Nephron (organoid): ENCODE measurements around the gene SDF2.

ENCODE experiments used
- H3K27ac Mint-ChIP-seq, 3 experiments: 2 replicates each; pipeline ENCODE4 v1.8.0; 2020; ENCODE audit warnings: mixed read lengths in 3 of 3, mild to moderate bottlenecking in 2 of 3, moderate library complexity in 1 of 3
- H3K27me3 Mint-ChIP-seq: 2 replicates; pipeline ENCODE4 v1.8.0; 2021; ENCODE audit warnings: low read depth, mild to moderate bottlenecking, moderate library complexity, mixed read lengths
- H3K36me3 Mint-ChIP-seq: 2 replicates; pipeline ENCODE4 v1.8.0; 2020; ENCODE audit warnings: low read depth, mixed read lengths
- H3K4me1 Mint-ChIP-seq: 2 replicates; pipeline ENCODE4 v1.8.0; 2020; ENCODE audit warnings: mixed read lengths
- H3K4me3 Mint-ChIP-seq, 3 experiments: 2 replicates each; pipeline ENCODE4 v1.8.0; 2020; ENCODE audit warnings: mild to moderate bottlenecking in 3 of 3, mixed read lengths in 3 of 3, moderate library complexity in 2 of 3
- H3K9me3 Mint-ChIP-seq: 2 replicates; pipeline ENCODE4 v1.8.0; 2020; ENCODE audit warnings: mixed read lengths
- CTCF ChIP-seq, 3 experiments: fragments of 200-600 bp; sonication (generic); IDR thresholded peaks; one replicate each; pipeline ENCODE4 v1.5.0; 2021; ENCODE audit warnings: antibody characterized with exemption in 3 of 3; ENCODE audit not compliant: unreplicated experiment in 3 of 3

The SDF2 gene

GRCh38 chr17:28702026-28702751, 40.5 kb upstream of the SDF2 start:
- H3K36me3 Mint-ChIP-seq, result peaks cover 55% of the 10 kb centered on the region
- H3K27me3 Mint-ChIP-seq, result no peaks in the 10 kb centered on the region
- no peaks in the 10 kb centered on the region for H3K9me3 Mint-ChIP-seq
- H3K4me1 Mint-ChIP-seq, result peaks cover 1% of the 10 kb centered on the region
- H3K27ac Mint-ChIP-seq, result peak overlapping the region; percentile 10 to 64 (median 42)
- H3K4me3 Mint-ChIP-seq, result no peak overlapping the region
- TF ChIP-seq CTCF (IDR thresholded peaks at IDR 0.05; ENCODE audit: unreplicated experiment in 3 of 3), result no peak

GRCh38 chr17:28700830-28701492, 39.3 kb upstream of the SDF2 start:
- Mint-ChIP-seq H3K27me3 (no peaks in the 10 kb centered on the region), H3K9me3 (no peaks in the 10 kb centered on the region), H3K4me3 (no peak overlapping the region), H3K4me1 (no peaks in the 10 kb centered on the region), H3K36me3 (peaks cover 65% of the 10 kb centered on the region), H3K27ac (no peak overlapping the region)
- TF ChIP-seq CTCF (IDR thresholded peaks at IDR 0.05; ENCODE audit: unreplicated experiment in 3 of 3), result no peak

GRCh38 chr17:28700278-28700677, 38.6 kb upstream of the SDF2 start:
- no peak for TF ChIP-seq CTCF (IDR thresholded peaks at IDR 0.05; ENCODE audit: unreplicated experiment in 3 of 3)
- no peaks in the 10 kb centered on the region for H3K9me3 Mint-ChIP-seq
- H3K4me3 Mint-ChIP-seq, result no peak overlapping the region

GRCh38 chr17:28698253-28698941, 36.7 kb upstream of the SDF2 start:
- H3K4me3 Mint-ChIP-seq, result peak overlapping the region in 2 of 3 experiments; percentile 0 to 34
- H3K27me3 Mint-ChIP-seq, result no peaks in the 10 kb centered on the region
- no peaks in the 10 kb centered on the region for H3K9me3 Mint-ChIP-seq
- H3K27ac Mint-ChIP-seq, result peak overlapping the region; percentile 90 to 99 (median 94)
- H3K36me3 Mint-ChIP-seq, result peaks cover 81% of the 10 kb centered on the region
- no peak for TF ChIP-seq CTCF (IDR thresholded peaks at IDR 0.05; ENCODE audit: unreplicated experiment in 3 of 3)
- H3K4me1 Mint-ChIP-seq, result no peaks in the 10 kb centered on the region

More at GRCh38 chr17:28700278-28700677, 38.6 kb upstream of the SDF2 start:
- no peaks in the 10 kb centered on the region for H3K27me3 Mint-ChIP-seq
- no peak overlapping the region for H3K27ac Mint-ChIP-seq
- peaks cover 70% of the 10 kb centered on the region for H3K36me3 Mint-ChIP-seq
- no peaks in the 10 kb centered on the region for H3K4me1 Mint-ChIP-seq

DNA sequence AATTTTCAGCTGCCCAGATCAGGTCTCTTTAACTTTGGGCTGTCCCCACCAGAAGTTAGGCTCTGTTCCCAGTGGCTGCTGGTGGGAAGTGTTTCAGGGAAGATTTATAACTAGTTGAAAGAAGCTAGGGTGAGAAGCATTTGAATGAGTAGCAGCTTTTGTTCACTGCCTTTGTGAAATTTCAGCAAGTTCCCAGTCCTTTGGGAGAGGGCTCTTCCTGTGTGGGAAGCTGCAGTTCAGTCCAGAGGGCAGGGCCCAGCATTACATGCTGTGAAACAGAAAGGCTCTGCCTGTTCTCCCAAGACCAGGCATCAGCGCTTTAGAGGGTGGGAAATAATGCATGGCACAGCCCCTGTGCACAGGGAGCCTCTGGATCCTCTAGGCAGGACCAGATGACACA, 32.2 kb upstream of the SDF2 start:
- TF ChIP-seq CTCF (IDR thresholded peaks at IDR 0.05; ENCODE audit: unreplicated experiment in 3 of 3), result no peak
- H3K27me3 Mint-ChIP-seq, result no peaks in the 10 kb centered on the region

More for the DNA sequence above, 32.2 kb upstream of the SDF2 start:
- peaks cover 82% of the 10 kb centered on the region for H3K36me3 Mint-ChIP-seq
- H3K4me3 Mint-ChIP-seq, result no peak overlapping the region
- no peak overlapping the region for H3K27ac Mint-ChIP-seq
- H3K9me3 Mint-ChIP-seq, result no peaks in the 10 kb centered on the region
- no peaks in the 10 kb centered on the region for H3K4me1 Mint-ChIP-seq
